NT2/D1 (cell line): ENCODE results near the gene PDE3A.

Experiments used
- DNase-seq: peaks from one replicate; pipeline ENCODE4 v3.0.0-alpha.2; 2011; ENCODE audit warnings: low read depth, low spot score
- H3K27me3 ChIP-seq: 2 replicates; pipeline ENCODE4 v1.6.0; 2011; ENCODE audit warnings: mild to moderate bottlenecking; ENCODE audit not compliant: insufficient read length, insufficient read depth
- H3K36me3 ChIP-seq: 2 replicates; pipeline ENCODE4 v1.6.1; 2011; ENCODE audit warnings: mild to moderate bottlenecking, low read length, mixed read lengths; ENCODE audit not compliant: insufficient read depth, insufficient read length
- H3K4me1 ChIP-seq: 2 replicates; pipeline ENCODE4 v1.5.1; 2011; ENCODE audit not compliant: insufficient read depth, insufficient read length
- H3K4me3 ChIP-seq: 2 replicates; pipeline ENCODE4 v1.5.1; 2011; ENCODE audit warnings: low read depth; ENCODE audit not compliant: insufficient read length
- H3K9ac ChIP-seq: 2 replicates; pipeline ENCODE4 v1.6.0; 2011; ENCODE audit warnings: low read depth; ENCODE audit not compliant: insufficient read length
- H3K9me3 ChIP-seq: 2 replicates; pipeline ENCODE4 v1.5.1; 2011; ENCODE audit warnings: mild to moderate bottlenecking, low read length; ENCODE audit not compliant: insufficient read depth
- SUZ12 ChIP-seq: IDR thresholded peaks from 2 replicates; pipeline ENCODE4 v1.6.1; 2011; ENCODE audit not compliant: insufficient read length, insufficient read depth; ENCODE audit errors: extremely low read depth
- YY1 ChIP-seq: IDR thresholded peaks from 2 replicates; pipeline ENCODE4 v1.6.1; 2011; ENCODE audit not compliant: insufficient read length, insufficient read depth
- ZNF274 ChIP-seq: IDR thresholded peaks from 2 replicates; pipeline ENCODE4 v1.6.1; 2011; ENCODE audit warnings: mild to moderate bottlenecking, low read depth, low read length

PDE3A gene

DNA sequence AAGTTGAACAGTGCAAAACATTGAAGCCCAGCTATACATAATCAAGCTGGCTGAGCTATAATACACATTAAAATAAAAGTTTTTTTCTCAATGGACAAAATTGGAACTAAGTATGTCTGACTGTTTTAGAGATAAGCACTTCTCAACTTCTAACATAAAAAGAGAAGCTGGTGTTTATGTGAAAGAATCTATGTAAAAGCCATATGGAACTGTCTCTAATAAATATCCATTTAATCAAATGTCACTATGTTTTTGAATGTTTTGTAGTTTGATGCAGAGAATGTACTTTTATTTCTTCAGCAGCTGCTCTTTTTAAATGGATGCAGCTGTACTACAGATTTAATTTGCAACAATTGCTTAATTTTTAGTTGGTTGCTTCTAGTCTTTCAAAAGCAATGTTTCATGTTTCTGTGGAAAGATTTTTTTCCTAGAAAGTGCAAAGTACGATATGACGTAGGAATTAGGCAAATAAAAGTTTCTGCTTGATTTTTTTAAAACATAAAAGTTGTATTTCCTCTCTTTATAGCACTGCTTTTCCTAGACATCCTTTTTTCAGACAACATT lies 114.2 kb downstream of the PDE3A start:
- Histone ChIP-seq H3K27me3 (no peaks in the 10 kb centered on the region), H3K36me3 (no peaks in the 10 kb centered on the region), H3K4me1 (no peaks in the 10 kb centered on the region), H3K9ac (no peak overlapping the region), H3K4me3 (no peak overlapping the region), H3K9me3 (no peaks in the 10 kb centered on the region)
- no peak for DNase-seq
- TF ChIP-seq SUZ12 (no peak), YY1 (no peak), ZNF274 (no peak)

DNA sequence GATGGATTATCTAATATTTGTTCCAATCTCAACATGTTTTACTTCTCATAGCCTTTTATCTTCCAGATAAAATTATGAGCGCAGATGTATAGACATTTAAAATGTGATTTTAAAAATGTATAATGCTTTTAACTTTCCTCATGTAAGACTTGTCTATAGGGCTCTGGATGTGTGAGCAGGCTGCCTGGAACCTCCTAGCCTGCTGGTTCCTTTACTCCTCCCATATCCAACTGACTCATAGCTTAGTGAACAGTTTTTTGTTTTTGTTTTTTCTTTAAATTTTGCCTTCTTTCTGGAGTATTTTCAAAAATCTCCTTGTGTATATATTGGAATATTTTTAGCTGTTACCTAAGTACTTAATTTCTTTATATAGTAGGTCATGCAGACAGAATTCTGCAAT lies 115.4 kb downstream of the PDE3A start:
- no peak overlapping the region for H3K9ac ChIP-seq
- H3K36me3 ChIP-seq, result no peaks in the 10 kb centered on the region
- no peaks in the 10 kb centered on the region for H3K27me3 ChIP-seq
- no peaks in the 10 kb centered on the region for H3K4me1 ChIP-seq
- no peak for DNase-seq
- no peak overlapping the region for H3K4me3 ChIP-seq
- H3K9me3 ChIP-seq, result no peaks in the 10 kb centered on the region
- no peak for TF ChIP-seq ZNF274
- TF ChIP-seq YY1, result no peak
- no peak for TF ChIP-seq SUZ12

DNA sequence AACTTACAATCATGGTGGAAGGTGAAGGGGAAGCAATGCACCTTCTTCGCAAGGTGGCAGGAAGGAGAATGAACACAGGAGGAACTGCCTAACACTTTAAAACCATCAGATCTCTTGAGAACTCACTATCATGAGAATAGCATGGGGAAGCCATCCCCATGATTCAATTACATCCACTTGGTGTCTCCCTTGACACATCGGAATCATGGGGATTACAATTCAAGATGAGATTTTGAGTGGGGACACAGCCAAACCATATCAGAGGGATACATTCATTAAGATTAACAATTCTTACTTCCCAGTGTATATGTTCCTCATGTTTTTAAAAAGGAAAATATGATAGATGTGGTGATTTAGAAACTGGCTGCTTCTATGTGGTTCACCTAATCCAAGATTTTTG lies 117.9 kb downstream of the PDE3A start:
- no peaks in the 10 kb centered on the region for H3K9me3 ChIP-seq
- DNase-seq, result no peak
- H3K4me1 ChIP-seq, result no peaks in the 10 kb centered on the region

DNA sequence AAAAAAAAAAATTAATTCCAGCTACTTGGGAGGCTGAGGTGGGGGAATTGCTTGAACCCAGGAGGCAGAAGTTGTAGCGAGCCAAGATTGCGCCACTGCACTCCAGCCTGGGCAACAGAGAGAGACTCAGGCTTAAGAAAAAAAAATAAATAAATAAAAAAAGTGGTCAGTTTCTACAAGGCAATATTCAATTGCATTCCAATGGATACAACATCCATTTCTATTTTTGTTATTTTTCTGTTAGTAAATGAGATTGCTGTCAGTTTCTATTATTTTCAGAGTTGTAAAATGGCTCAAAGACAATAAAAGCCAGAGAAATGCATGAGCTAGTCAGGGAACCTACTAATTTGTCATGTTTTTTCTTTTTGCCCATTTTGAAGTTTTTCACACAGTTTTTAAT lies 119.2 kb downstream of the PDE3A start:
- Histone ChIP-seq H3K36me3 (no peaks in the 10 kb centered on the region), H3K4me3 (no peak overlapping the region), H3K27me3 (no peaks in the 10 kb centered on the region), H3K9ac (no peak overlapping the region), H3K9me3 (no peaks in the 10 kb centered on the region), H3K4me1 (no peaks in the 10 kb centered on the region)
- TF ChIP-seq YY1 (no peak), ZNF274 (no peak)
- DNase-seq, result no peak

More for the DNA sequence above, 117.9 kb downstream of the PDE3A start:
- no peak for TF ChIP-seq SUZ12
- no peak for TF ChIP-seq ZNF274
- TF ChIP-seq YY1, result no peak
- no peaks in the 10 kb centered on the region for H3K27me3 ChIP-seq
- no peaks in the 10 kb centered on the region for H3K36me3 ChIP-seq
- H3K9ac ChIP-seq, result no peak overlapping the region
- no peak overlapping the region for H3K4me3 ChIP-seq

DNA sequence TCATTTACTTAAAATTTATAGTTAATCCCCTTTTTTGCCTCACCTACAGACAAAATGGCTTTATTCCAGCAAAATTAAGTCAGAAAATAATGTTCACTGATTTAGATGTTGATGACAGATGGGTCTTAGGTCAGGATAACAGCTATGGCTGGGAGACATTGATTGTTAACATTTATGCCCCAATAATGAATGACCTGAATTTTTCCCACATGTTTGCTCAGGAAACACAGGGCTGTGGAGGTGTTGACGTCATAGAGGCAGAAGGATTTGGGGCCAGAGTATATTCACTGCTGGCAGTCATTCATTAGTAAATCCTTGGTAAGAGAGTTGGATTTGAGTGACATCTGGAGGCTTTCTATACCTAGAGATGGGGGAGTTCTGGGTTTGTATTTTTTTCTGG lies 121.3 kb downstream of the PDE3A start:
- Histone ChIP-seq H3K9ac (no peak overlapping the region), H3K4me1 (no peaks in the 10 kb centered on the region), H3K4me3 (no peak overlapping the region), H3K27me3 (no peaks in the 10 kb centered on the region), H3K9me3 (no peaks in the 10 kb centered on the region), H3K36me3 (no peaks in the 10 kb centered on the region)
- no peak for DNase-seq
- TF ChIP-seq YY1 (no peak), SUZ12 (no peak), ZNF274 (no peak)

DNA sequence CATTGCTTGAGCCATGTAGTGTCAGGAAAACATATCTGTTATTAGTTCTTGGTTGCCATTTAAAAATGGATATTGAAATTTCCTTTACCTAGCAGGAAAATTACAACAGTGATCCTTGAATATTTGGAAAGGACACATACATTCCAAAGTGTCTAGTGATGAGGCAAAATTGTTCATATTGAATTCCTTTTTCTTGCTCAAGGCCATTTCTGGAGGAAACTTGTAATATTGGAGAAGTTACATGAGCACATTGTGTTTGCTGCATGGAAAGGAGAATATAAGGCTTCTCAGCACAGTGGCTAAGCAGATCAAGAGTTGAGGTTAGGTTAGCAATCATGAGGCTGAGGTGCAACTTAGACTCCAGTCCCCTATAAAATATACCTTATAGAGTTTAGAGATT lies 121.9 kb downstream of the PDE3A start:
- no peaks in the 10 kb centered on the region for H3K27me3 ChIP-seq
- no peaks in the 10 kb centered on the region for H3K4me1 ChIP-seq
- DNase-seq, result no peak
- no peaks in the 10 kb centered on the region for H3K9me3 ChIP-seq
- H3K9ac ChIP-seq, result no peak overlapping the region
- TF ChIP-seq ZNF274, result no peak
- TF ChIP-seq SUZ12, result no peak
- TF ChIP-seq YY1, result no peak
- H3K4me3 ChIP-seq, result no peak overlapping the region
- no peaks in the 10 kb centered on the region for H3K36me3 ChIP-seq

DNA sequence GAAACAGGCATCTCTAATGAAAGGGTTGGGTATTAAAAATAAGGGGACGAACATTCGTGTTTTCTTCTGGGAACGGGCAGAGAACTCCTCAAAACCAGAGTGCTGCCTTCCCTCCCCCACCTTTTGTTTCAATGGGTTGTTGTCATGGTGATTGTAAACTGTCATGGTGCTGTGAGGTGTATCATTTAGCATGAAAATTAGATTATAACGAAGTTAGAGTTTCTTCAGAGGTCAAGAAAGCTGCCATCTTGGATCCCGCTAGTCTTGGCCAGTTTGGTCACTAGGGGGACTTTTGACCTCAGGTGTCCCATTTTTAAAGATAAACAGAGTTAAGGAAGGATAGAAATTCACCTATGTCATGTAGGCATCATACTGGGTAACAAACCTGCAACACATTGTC lies 123.0 kb downstream of the PDE3A start:
- H3K36me3 ChIP-seq, result no peaks in the 10 kb centered on the region
- TF ChIP-seq SUZ12 (no peak), ZNF274 (no peak), YY1 (no peak)
- H3K4me1 ChIP-seq, result no peaks in the 10 kb centered on the region
- no peaks in the 10 kb centered on the region for H3K9me3 ChIP-seq
- no peaks in the 10 kb centered on the region for H3K27me3 ChIP-seq
- no peak overlapping the region for H3K4me3 ChIP-seq
- DNase-seq, result no peak
- no peak overlapping the region for H3K9ac ChIP-seq

DNA sequence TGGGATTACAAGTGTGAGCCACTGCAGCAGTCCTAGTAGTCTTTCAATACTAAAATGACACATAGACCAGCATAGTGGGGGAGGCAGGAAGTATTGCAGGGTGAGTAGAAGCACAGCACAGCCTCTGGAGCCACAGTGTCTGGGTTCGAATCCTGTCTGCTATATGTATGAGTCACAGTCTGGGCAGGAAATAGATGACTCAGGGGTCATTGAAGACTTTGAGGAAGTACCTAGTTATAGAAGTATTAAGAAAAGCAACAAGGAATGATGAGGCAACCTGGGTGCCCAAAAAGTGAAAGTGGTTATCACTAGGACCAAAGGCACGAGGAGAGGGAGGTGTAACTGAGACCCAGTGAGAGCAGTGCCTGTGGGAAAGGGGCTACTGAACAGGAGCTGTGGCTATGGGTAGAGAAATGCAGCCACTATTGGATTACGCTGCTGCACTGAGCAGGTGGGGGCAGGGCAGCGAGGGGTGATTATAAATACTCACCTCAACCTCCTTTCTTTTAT lies 124.0 kb downstream of the PDE3A start:
- Histone ChIP-seq H3K27me3 (no peaks in the 10 kb centered on the region), H3K9me3 (no peaks in the 10 kb centered on the region), H3K4me1 (no peaks in the 10 kb centered on the region), H3K36me3 (no peaks in the 10 kb centered on the region), H3K9ac (no peak overlapping the region), H3K4me3 (no peak overlapping the region)
- DNase-seq, result no peak
- TF ChIP-seq ZNF274 (no peak), SUZ12 (no peak), YY1 (no peak)
